Effector CD8-positive, alpha-beta T cell (primary cell): ENCODE data around the gene WHRN.

Source experiments
- DNase-seq: peaks from one replicate; lab custom pipeline; 2025; lab: John Stamatoyannopoulos, UW

WHRN gene

DNA sequence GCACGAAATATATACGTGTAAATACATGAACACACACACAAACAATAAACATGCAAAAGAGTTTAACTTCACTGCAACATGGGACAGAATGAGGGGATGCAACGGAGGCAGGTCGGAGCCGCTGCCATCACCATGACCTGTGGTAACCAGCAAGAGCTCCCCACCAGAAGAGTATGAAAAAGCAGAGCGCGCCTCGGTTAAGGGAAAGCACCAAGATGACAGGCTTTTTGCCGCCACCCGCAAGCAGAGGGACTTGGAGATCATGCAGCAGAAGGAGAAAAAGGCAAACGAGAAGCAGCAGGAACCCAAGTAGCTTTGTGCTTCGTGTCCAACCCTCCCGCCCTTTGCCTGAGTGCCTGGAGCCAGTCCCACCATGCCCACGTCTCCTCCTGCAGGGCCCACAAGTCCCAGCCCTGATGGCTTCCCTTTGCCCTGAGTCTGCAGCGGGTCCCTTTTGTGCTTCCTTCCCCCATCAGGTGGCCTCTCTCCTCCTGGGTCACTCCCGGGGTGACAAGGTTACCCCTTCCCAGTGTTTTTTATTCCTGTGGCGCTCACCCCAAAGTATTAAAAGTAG lies 13.8 kb downstream of the WHRN start:
- DNase-seq: no peak

DNA sequence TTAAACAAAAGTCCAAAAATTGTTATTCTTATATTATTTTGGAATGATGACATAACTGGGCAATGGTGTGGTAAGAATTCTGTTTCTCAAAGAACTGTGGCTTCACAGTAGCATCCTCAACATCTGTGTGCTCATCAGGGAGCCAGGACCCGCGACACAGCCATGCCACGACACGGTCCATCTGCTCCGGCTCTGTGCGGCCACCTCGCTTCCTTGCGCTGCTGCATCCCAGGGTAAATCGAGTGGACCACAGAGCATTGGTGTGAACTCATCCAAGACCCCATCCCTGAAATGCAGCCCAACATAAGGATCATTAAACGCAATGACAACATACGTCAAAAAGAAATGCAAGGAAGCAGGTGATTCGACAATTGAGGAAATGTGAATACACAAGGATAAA lies 15.3 kb downstream of the WHRN start:
- DNase-seq: no peak

DNA sequence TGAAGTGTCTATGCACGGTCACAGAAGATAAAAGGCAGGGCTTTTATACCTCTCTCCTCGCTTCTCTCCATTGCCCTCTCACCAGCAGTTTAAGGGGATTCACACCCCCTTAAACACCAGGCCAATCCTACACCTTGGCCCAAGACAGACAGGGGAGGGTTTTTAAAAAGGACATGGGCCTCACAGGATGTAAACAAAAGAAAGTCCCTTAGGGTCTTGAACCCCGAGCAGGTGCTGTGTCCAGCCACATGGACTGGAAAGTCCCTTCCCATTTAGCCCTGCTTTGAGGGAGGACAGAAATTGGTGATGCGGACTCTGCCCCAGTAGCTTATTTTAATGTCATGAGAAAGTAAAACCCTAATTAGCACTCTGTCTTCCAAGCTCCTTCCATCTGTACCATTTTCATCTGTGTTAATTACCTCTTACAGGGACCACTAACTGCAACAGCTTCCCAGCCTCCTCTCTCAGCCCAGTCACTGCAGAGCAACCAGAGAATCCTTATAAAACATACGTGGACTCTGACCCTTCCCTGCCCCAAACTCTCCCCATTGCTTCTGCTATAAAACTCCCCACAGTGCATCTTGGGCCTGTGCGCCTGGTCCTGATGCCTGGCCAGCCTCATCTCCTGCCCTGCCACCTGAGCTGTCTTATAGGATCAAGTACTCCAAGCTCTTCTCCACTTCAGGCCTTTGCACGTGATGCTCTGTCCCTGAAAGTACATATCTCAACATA lies 16.7 kb downstream of the WHRN start:
- DNase-seq: no peak

DNA sequence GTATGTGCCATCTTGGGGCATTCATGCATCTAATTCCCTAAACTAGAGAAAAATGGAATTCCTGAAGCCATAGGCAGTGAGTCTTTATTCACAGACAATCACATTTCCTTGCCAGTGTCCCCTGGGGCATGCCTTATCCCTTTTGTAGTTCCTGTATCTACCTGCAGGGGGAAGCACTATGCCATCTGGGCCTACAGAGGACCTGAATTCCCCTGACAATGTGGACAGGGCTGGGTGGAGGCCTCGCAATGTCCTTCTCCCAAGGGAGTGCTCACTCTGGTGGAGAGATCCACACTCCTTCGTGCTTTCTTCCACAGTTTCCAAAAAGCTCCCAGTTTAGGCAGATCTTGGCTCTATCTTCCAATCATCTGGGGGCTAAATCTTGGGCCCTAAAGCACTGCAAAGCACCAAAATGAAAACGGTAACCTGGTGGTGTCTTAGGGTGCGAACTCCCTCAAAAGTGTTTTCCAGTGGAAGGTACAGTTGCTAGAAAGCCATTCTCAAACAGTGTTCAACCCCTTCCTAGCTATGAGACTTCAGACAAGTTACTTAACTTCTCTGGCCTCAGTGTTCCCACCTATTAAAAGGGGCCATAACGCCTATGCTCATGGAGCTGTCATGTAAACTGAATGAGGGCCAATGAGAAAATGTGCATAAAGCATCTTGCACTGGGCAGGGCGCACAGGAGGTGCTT lies 17.5 kb downstream of the WHRN start:
- DNase-seq: peak; percentile 48

DNA sequence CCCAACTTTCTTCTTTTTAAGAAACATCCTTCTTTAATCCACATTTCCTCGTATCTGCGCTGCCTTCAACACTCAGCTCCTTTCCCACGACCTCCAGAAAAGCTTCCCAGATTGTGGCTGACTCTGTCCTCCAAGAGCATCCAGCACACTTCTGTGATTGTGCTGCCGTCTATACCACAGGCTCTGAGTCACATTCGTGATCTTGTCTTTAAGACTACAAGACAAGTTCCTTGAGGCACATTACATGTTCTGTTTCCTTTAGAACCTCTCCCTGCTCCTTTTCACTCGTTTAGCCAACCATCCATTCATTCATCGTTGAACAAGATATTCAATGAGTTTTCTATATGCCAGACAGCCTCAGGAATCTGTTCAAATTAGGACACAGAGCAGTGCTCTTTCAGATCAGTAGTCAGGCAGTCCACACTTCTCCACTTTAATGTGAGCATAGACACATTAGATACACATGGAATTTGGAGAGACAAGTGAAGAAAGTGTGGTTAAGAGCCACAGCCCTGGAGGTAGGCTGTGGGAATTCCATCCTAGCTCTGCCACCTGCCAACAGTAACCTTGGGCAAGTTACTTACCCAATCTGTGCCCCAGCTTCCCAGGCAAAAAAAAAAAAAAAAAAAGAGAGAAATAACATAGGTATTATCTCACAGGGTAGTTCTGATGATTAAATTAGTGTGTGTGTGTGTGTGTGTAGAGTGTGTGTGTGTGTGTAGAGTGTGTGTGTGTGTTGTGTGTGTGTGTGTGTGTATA lies 18.9 kb downstream of the WHRN start:
- DNase-seq: no peak

DNA sequence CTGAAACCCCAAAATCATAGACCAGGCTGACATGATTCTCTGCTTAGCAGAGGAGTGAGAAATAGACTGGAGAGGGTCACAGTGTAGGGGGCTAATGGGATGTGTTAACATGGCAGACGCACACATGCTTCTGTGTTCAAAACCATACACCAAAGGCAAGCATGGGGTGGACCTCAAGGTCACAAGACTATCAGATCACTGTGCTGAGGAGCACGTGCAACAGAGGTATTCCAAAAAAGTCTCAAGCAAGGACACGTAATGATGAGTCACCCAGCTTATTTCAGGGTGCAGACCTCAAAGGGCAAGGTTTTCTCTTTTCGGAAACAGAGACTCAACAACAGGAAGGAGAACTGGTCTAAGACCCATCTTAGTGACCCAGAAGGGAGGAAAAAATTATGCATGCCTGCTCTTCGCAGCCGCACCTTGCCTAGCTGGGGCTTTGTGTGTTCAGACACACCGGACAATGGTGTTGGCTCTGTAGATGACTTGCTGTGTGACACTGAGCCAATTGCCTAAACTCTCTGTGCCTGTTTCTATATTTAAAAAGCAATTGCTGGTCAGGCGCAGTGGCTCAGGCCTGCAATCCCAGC lies 20.3 kb downstream of the WHRN start:
- no peak for DNase-seq

DNA sequence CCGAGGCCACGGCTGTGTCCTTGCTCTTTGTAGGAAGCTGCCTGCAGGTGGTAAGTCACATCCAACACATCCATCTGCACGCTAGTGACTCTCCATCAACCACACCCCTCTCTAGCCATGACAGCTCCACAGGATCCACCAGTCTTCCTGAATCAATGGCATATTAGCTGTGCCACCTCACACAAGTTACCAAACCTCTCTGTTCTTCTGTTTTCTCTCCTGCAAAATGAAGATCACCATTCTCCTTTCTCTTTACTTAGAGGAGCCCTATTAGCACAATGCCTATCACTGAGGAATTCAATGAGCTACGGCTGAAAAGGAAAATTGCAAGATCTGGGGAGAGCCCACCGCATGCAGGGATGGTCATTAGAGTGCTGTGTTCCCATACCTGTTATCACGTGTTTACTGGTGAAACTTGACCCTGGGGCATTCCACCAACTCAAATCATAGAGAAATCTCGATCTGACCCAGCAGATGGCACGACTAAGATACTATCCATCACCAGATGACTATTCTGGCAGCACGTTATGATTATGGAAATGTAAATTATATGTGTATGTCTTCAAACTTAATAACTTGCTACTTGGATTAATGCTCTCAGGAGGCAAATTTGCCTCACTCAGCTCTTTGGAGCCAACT lies 20.9 kb downstream of the WHRN start:
- no peak for DNase-seq

DNA sequence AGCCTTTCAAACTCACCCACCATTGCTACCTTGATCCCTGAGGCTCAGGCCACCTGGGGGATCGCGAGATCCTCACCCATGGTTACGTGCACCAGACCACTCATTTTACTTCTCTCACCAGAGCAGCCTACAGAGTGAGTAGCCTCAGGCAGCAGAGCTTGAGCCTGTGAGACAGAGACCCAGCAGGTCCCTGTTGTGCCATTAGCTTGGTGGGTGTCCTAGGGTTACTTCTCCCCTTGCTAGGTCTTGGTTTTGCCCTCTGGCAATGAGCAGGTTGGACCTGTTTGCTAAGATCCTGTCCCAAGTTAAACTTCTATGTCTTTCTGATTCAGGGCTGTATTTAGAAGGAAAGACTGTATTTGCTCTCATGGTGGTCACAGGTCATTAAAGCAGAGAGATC lies 21.8 kb downstream of the WHRN start:
- no peak for DNase-seq

DNA sequence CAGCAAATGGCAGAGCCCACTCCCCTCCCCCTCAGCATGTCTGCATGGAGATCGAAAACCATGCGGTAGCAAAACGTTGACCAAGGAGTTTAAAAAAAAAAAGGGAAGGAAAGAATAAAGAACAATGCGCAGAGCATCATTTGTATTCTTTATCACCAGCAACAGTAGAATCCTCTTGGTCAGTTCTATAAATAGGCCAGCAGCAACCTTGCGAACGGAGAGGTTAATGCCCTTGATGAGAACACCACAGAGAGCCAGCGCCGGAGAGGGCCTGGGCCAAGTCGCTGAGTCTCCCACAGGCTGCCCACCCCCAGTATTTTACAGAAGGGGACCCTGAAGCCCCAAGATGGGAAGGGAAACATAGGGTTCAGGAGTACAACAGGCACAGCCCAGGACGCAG lies 22.7 kb downstream of the WHRN start:
- DNase-seq: no peak

DNA sequence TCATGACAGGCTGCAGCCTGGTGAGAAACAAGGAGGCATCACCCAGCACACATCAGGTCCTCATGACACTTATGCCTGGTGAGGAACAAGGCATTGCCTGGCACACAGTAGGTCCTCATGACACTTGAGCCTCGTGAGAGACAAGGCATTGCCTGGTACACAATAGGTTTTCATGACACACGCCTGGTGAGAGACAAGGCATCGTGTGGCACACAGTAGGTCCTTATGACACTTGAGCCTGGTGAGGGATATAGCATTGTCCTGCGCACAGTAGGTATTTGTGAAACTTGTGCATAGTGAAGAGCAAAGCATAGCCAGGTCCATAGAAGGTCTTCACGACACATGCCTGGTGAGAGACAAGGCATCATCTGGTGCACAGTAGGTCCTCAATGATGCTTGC lies 23.5 kb downstream of the WHRN start:
- DNase-seq: no peak

DNA sequence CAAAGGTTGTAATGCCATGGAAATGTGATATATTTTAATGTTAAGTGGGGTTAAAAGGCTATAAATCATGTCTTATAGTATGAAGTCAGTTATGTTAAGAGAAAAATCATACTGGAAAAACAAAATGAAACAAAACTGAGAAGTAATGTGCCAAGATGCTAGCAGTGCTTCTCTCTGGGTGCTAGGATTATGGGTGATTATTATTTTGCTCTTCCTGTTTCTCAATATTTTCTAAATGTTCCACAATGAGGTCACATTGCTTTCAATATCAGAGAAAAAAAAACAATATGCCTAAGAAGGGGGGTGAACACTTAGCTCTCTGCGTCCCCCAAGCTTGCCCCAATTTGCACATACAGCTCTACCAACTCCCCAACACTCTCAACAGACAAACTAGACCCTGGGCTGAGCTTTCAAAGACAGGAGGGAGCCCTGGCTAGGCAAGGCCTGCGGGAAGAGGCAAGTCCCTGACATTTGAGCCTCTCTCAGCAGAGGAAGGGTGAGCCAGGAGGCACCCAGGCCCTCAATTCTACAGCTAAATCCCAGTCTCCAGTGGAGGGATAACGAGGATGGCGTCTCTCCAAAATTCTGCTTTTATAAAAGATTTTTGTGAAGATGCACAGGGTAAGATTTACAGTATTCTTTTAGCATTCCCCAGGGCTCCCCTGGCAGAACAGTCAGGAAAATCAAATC lies 24.4 kb downstream of the WHRN start:
- no peak for DNase-seq

DNA sequence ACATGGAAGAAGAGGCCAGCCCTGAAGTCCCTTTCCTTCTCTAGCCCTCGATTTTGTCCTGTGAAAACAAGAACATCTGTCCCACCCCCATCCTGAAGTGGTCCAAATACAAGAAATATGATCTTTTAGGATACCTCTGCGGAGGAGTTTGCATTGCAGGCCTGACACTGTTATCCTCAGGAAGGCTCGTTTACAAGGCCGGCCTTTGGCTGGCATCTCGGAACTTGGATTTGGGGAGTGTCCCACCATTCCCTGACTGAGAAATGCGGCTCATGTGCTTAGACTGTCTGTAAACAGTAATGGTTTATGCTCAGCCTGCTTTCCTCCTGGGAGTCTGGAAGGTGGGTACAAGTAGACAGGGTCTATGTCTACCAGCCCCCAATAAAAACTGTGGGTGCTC lies 26.4 kb downstream of the WHRN start:
- DNase-seq: no peak

DNA sequence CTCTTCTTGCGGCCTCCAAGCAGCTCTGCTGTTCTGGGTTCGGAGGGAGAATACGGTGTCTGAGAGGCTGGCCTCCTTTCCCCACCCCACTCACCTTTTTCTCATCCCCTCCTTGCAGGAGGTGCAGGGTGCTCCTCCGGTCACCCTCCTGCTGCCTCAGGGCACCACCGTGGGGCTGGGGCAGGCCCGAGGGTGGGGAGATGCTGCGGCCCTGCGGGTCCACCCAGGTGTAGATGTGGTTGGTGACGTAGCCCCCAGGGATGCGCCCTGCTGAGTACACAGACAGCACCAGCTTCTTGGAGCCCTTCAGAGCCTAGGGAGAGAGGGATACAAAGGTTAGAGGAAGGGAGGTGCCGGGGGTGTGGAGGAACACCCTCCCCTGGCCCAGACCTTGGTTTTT lies 26.8 kb downstream of the WHRN start:
- DNase-seq: no peak

DNA sequence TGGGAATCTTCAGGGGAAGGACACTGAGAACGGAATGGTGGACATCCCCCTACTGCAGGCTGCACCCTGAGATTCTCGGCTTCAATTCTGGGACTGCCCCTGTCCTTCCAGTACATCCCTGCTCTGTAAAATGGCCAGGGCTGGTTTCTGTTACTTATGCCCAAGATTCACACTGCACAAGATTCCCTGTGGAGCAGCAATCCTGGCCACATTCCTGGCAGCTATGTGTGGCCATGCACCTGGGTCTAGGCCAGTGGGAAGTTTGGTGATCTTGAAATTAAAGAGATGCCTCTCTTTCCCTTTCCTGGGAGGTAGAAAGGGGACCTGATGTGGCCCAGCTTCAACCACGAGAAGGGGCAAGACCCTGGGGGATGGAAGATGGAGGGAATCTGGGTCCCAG lies 27.6 kb downstream of the WHRN start:
- DNase-seq: no peak

DNA sequence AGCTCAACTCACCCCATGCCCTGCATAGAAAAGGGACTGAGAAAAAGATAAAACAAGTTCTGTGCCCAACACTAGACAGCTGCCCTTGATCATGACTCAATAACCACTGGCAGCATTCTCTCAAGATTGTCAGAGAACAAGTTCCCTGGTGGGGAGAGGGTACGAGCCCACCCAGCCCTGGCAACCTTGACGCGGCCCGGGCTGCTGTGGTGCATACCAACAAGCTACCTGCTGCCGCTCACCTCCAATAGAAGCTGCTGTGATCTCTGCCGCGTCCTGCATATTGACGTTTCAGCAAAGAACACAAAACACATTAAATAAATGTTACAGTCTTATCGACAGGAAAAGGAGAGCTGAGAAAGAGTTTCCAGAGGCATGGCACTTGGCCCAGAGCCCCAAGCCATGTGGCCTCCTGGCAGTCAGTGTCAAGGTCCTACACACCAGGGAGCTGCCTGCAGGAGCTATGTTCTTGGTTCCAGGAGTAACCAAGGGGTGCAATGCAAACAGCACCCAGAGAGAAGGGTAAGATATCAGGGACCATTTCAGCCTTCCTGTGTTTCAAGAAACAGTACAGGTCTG lies 28.3 kb downstream of the WHRN start:
- DNase-seq: no peak

DNA sequence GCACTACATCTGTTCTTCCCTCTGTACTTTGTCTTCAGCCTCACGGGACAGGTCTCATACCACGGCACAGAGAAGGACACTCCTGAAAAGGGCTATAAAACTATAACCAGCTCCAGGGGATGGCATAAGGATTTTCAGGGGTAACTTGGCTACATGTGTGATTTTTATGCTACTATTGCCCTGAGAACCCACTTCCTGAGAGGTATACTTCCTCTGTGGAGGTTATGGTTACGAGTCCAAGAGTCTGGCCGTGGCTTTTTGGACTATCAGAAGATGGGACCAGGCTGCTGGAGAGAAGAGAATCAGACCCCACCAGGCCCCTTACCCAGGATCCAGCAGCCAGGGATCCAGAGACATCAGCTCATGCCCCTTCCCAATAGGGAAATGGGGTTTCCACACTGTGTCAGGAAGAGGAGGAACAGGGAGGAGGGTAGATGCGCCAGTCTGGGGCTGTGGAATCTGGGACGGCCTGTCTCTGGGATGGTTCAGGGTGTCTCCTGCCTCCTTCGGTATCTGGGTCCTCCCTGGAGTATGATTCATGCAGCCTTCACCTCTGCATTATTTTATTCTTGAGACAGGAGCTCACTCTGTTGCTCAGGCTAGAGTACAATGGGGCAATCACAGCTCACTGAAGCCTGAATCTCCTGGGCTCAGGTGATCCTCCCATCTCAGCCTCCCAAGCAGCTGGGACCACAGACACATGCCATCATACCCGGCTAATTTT lies 29.7 kb downstream of the WHRN start:
- DNase-seq: no peak

DNA sequence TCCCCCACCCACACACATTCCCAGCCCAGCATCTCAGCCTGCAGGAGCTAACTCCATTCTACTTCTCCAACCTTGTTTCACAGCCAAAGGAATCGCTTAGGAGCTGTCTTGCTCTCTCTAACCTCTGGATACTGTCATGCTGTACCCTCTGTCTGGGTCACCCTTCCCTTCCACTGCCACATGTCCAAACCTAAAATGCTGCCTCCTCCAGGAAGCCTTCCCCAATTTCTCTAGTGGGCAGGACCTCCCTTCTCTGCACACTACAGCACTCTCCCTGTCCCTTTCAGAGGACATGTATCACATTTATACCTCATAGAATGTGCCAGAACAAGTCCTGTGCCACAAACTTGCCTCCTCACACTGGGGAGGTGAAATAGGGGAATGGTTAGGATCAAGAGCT lies 30.8 kb downstream of the WHRN start:
- no peak for DNase-seq

DNA sequence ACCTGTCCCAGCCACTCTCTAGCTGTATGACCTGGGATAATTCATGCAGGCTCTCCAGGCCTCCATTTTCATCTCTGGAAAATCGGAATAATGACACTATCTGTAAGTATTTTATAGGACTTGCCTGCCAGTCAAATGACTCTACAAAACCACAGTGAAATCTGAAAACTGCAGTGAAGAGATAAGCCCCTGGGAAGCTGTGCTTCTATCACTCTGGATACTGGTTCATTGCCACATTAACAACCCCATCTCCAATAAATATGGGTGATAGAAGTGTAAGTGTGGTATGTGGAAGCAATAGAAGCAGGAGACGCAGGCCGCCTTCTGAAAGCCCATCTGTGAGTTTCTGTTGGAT lies 31.8 kb downstream of the WHRN start:
- DNase-seq: no peak

DNA sequence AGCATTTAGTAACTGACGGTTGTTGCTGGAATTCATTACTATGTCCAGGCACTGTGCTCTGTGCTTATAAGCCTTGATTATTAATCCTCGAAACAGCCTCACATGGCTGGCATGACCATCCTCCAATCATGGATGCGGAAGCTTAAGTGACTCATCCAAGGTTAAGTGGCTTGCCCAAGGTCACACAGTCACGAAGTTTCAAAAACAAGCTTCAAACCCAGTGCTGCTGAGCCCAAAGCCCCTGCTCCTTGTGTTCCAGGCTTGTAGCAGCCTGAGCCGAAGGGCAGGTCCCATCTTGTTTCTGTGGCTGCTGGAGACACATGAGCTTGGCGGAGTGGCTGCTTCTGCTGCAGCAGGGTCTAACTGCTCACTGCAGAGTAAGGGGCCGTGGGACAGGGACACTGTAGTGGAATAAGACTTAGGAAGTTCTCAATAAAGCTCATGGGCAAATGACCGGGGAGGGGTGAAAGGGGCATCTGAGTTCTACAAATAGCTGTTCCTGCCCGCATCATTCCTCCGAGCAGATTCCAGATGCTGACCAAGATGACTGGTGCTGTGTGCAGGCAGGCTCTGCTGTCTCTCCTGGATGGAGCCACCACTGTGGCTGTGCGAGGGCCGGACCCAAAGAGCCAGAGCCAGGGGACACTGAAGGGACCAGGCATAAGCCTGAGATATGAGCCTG lies 32.4 kb downstream of the WHRN start:
- DNase-seq: no peak

DNA sequence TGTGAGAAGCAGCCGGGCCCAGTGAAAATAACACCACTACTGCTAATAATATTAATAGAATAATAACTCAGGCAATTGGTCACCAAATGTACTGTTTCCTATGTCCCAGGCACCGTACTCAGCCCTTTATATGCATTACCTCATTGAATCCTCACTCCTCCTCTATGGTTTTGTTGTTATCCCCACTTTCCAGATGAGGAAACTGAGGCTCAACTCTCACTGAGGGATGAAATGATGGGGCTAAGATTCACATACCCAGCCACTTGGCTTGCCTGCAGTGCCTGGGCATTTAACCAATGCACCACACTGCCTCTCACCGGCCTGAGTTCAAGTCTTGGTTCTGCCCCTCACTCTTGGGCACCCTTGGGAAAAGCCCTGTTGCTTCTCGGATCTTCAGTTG lies 34.1 kb downstream of the WHRN start:
- DNase-seq: no peak
